ENCODE data around the gene MAP3K13. TPM values are rescaled to one million over a fixed set of nuclear protein-coding genes. Genes with fewer than 3 reads are reported as not detected.

Gene MAP3K13
- total and polyA plus RNA-seq, 7 donors, result 2.6 to 7.6 (median 5.0) TPM

GRCh38 chr3:185350841-185351240 lies 12.1 kb upstream of the MAP3K13 start:
- Histone ChIP-seq H3K27me3 (ENCODE audit: insufficient read depth in 3 of 3, low read length in 2 of 3) (no peaks in the 10 kb centered on the region), H3K4me1 (no peaks in the 10 kb centered on the region), H3K27ac (no peak overlapping the region), H3K9me3 (no peaks in the 10 kb centered on the region), H3K4me3 (no peak overlapping the region), H3K36me3 (ENCODE audit: insufficient read depth in 1 of 2, low read depth in 1 of 2) (no peaks in the 10 kb centered on the region)
- 87 to 91% (median 88%) methylated on average over 6 of the region's 6 CpGs for WGBS, 3 donors
- TF ChIP-seq CTCF (IDR thresholded peaks at IDR 0.05), result no peak
- DNase-seq (no peak), ATAC-seq (no peak)
- intact Hi-C loops (cut with DNase I), result loop anchor here in 1 of 2 donors (5.0 kb wide), 1 partner anchor 206 kb away; no protein-coding TSS in a partner anchor

GRCh38 chr3:185351396-185351795 lies 11.5 kb upstream of the MAP3K13 start:
- TF ChIP-seq CTCF (IDR thresholded peaks at IDR 0.05), result no peak
- Histone ChIP-seq H3K9me3 (no peaks in the 10 kb centered on the region), H3K27ac (no peak overlapping the region), H3K4me1 (no peaks in the 10 kb centered on the region), H3K27me3 (ENCODE audit: insufficient read depth in 3 of 3, low read length in 2 of 3) (no peaks in the 10 kb centered on the region), H3K4me3 (no peak overlapping the region), H3K36me3 (ENCODE audit: insufficient read depth in 1 of 2, low read depth in 1 of 2) (no peaks in the 10 kb centered on the region)
- no peak for ATAC-seq
- intact Hi-C loops (cut with DNase I), result loop anchor here in 1 of 2 donors (5.0 kb wide), 1 partner anchor 206 kb away; no protein-coding TSS in a partner anchor
- DNase-seq, result no peak
- WGBS, 3 donors, result 70 to 74% (median 71%) methylated on average over 2 of the region's 2 CpGs

- no peak overlapping the region for H3K27ac ChIP-seq
- no peaks in the 10 kb centered on the region for H3K36me3 ChIP-seq (ENCODE audit: insufficient read depth in 1 of 2, low read depth in 1 of 2)
- no peaks in the 10 kb centered on the region for H3K9me3 ChIP-seq
- no peak for DNase-seq
- H3K27me3 ChIP-seq (ENCODE audit: insufficient read depth in 3 of 3, low read length in 2 of 3), result no peaks in the 10 kb centered on the region
- ATAC-seq, result no peak
- TF ChIP-seq CTCF (IDR thresholded peaks at IDR 0.05), result no peak
- intact Hi-C loops (cut with DNase I), result loop anchor here in 1 of 2 donors (5.0 kb wide), 1 partner anchor 204 kb away; no protein-coding TSS in a partner anchor
- WGBS, 3 donors, result 77 to 79% (median 78%) methylated on average over 5 of the region's 5 CpGs
- H3K4me3 ChIP-seq, result no peak overlapping the region
- no peaks in the 10 kb centered on the region for H3K4me1 ChIP-seq
Measured at GRCh38 chr3:185353225-185353624, 9.7 kb upstream of the MAP3K13 start.

GRCh38 chr3:185353823-185354614 lies 8.9 kb upstream of the MAP3K13 start:
- peak; percentile 61 for TF ChIP-seq CTCF (IDR thresholded peaks at IDR 0.05)
- intact Hi-C loops (cut with DNase I), result loop anchor here in 1 of 2 donors (5.0 kb wide), 1 partner anchor 203 kb away; no protein-coding TSS in a partner anchor
- Histone ChIP-seq H3K4me3 (no peak overlapping the region), H3K36me3 (ENCODE audit: insufficient read depth in 1 of 2, low read depth in 1 of 2) (no peaks in the 10 kb centered on the region), H3K4me1 (no peaks in the 10 kb centered on the region), H3K9me3 (no peaks in the 10 kb centered on the region), H3K27me3 (ENCODE audit: insufficient read depth in 3 of 3, low read length in 2 of 3) (no peaks in the 10 kb centered on the region), H3K27ac (no peak overlapping the region)
- DNase-seq (peak; percentile 39 to 61), ATAC-seq (peak; percentile 84 to 95 (median 94))
- 50 to 54% (median 53%) methylated on average over 13 of the region's 13 CpGs for WGBS, 3 donors

Measured in psoas muscle (tissue), 8 donors.